Mucosa of stomach (tissue), 1 donor: Measurements from ENCODE around the gene SGPP2.

Experiments
- H3K27me3 ChIP-seq: one replicate; pipeline ENCODE4 v1.7.0; 2013; ENCODE audit warnings: mild to moderate bottlenecking, low read length; ENCODE audit not compliant: control insufficient read depth, insufficient read depth
- H3K36me3 ChIP-seq: one replicate; pipeline ENCODE4 v1.7.0; 2013; ENCODE audit warnings: low read length; ENCODE audit not compliant: control insufficient read depth, insufficient read depth
- H3K4me1 ChIP-seq: one replicate; pipeline ENCODE4 v1.7.0; 2013; ENCODE audit warnings: mild to moderate bottlenecking, low read length; ENCODE audit not compliant: control insufficient read depth, insufficient read depth
- H3K4me3 ChIP-seq: one replicate; pipeline ENCODE4 v1.7.0; 2013; ENCODE audit warnings: low read length
- H3K9ac ChIP-seq: one replicate; pipeline ENCODE4 v1.7.0; 2013; ENCODE audit warnings: mild to moderate bottlenecking, low read length, moderate library complexity
- H3K9me3 ChIP-seq: one replicate; pipeline ENCODE4 v1.7.0; 2013; ENCODE audit warnings: mild to moderate bottlenecking, low read length, moderate library complexity; ENCODE audit not compliant: control insufficient read depth
- donor health status: Pancreatic carcinoma.

SGPP2 gene

DNA sequence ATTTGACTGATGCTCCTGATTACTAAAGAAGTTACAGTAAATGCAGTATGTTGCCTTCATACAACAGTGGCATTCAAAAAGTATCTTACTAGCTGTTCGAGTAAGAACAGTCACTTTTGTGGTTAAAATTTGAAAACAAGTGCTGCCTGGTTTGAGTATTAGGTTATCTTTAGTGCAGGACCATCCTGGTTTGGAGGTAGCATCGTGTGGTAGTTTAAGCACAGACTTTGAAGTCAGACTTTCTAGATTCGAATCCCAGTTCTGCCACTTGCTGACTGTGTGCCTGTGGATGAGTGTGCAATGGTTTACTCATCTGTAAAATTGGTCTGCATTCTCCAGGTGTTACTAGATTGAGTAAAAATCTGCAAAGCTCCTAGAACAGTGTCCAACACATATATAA is 96.8 kb downstream of the SGPP2 start:
- Histone ChIP-seq H3K27me3 (no peaks in the 10 kb centered on the region), H3K36me3 (peaks cover 1% of the 10 kb centered on the region), H3K4me1 (peaks cover 25% of the 10 kb centered on the region), H3K9ac (no peak overlapping the region), H3K9me3 (no peaks in the 10 kb centered on the region), H3K4me3 (no peak overlapping the region)

DNA sequence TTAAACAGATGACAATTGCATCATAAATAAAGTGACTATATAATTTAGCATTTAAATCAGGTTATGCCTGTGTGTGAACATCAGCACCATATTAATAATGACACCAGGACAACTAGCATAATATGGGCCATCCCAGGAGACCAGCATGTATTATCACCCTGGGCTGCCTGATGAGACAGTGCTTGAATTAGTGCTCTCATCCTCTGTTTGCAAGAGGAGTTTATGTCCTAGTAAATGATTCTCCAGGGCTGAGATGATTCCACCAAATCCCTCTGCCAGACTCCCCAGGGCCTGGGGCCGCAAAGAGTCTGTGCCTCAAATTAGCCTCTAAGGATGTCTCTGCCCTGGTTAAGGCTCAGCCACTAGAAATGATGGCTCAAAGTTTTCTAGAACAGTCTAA is 97.7 kb downstream of the SGPP2 start:
- H3K9me3 ChIP-seq: no peaks in the 10 kb centered on the region
- H3K27me3 ChIP-seq: no peaks in the 10 kb centered on the region
- peaks cover 5% of the 10 kb centered on the region for H3K36me3 ChIP-seq
- no peak overlapping the region for H3K4me3 ChIP-seq
- no peak overlapping the region for H3K9ac ChIP-seq
- H3K4me1 ChIP-seq: peaks cover 23% of the 10 kb centered on the region

DNA sequence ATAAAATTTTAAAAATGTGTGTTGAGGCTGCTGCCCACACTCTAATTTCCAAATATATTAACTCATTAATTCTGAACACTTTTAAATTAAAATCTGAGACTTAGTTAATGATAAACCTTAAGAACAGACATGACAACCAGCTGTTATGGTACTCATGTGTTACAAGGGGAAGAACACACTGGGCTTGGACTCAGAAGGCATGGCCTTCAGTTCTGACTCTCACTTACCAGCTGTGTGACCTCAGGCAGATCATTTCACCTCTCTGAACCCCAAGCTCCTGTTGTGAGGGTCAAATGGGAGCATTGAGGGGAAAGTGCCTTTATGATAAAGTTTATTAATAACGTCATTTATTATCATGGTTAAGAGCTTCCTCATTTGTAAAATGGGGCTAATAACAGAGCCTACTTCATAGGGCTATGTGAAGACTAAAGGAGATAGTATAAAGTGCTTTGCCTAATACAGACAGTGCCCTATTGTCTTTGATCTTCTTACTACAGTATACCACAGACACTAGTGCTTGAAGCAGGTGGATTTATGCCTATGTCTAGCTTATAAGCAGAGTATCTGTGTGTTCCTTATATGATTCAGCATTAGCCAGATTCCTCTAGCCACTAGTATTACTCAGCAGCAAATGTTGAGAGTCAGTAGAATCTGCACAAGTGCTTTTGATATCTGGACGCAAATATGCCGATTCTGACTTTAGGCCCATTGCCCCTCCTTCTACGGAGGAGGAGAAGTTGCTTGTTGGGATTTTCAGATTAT is 99.6 kb downstream of the SGPP2 start:
- peaks cover 5% of the 10 kb centered on the region for H3K36me3 ChIP-seq
- no peak overlapping the region for H3K4me3 ChIP-seq

GRCh38 chr2:222525811-222526210 is 101.5 kb downstream of the SGPP2 start:
- Histone ChIP-seq H3K9me3 (no peaks in the 10 kb centered on the region), H3K36me3 (peaks cover 5% of the 10 kb centered on the region), H3K4me3 (no peak overlapping the region), H3K4me1 (no peaks in the 10 kb centered on the region), H3K9ac (no peak overlapping the region), H3K27me3 (no peaks in the 10 kb centered on the region)

More for the DNA sequence above, 99.6 kb downstream of the SGPP2 start:
- H3K9ac ChIP-seq: no peak overlapping the region
- no peaks in the 10 kb centered on the region for H3K27me3 ChIP-seq
- H3K9me3 ChIP-seq: no peaks in the 10 kb centered on the region
- peaks cover 6% of the 10 kb centered on the region for H3K4me1 ChIP-seq

DNA sequence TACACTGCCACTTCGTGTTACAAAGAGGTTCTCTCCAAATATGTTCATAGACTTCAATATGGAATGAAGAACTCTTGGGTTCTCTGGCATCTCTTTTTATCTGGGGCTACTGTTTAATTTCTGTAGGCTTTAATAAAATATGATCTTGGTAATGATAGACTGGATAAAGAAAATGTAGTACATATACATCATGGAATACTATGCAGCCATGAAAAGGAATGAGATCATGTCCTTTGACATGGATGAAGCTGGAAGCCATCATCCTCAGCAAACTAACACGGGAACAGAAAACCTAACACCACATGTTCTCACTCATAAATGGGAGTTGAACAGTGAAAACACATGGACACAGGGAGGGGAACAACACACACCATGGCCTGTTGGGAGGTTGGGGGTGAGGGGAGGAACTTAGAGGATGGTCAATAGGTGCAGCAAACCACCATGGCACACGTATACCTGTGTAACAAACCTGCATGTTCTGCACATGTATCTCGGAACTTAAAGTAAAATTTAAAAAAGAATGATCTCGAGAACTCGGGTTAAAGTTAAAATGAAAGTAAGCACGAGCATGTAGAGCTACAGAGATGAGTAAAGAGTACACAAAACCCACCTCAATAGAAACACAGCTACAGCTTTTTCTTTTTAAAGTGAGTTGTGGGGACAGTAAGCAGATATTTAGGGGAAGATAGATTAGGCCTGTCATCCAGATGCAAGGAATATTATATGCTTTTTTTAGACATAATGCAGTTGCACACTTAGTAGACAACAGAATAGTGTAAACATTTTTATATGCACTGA is 102.3 kb downstream of the SGPP2 start:
- Histone ChIP-seq H3K36me3 (peaks cover 5% of the 10 kb centered on the region), H3K9me3 (no peaks in the 10 kb centered on the region)

GRCh38 chr2:222532315-222532714 is 108.0 kb downstream of the SGPP2 start:
- Histone ChIP-seq H3K4me1 (no peaks in the 10 kb centered on the region), H3K27me3 (no peaks in the 10 kb centered on the region), H3K4me3 (no peak overlapping the region), H3K9ac (no peak overlapping the region), H3K36me3 (no peaks in the 10 kb centered on the region), H3K9me3 (no peaks in the 10 kb centered on the region)

More for the DNA sequence above, 102.3 kb downstream of the SGPP2 start:
- H3K9ac ChIP-seq: no peak overlapping the region
- H3K27me3 ChIP-seq: no peaks in the 10 kb centered on the region
- H3K4me1 ChIP-seq: no peaks in the 10 kb centered on the region
- no peak overlapping the region for H3K4me3 ChIP-seq

DNA sequence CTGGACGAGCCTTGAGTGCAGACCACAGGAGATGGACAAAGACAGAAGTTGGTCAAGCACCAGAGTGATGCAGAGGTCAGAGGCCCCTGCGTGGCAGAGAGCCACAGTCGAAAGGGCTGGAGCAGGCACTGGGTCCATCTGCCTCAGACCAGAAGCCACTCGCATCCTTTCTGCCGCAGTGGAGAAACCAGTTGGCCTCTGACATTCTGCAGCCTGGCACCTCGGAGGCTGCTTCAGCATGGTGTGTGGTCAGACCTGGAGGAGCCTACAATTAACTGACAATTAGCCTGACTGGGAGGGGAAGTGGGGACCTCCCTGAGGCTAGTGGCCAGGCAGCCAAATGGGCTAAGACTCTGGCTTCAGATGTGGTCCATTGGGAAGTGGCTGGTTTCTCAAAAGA is 111.1 kb downstream of the SGPP2 start:
- H3K4me1 ChIP-seq: no peaks in the 10 kb centered on the region
- no peaks in the 10 kb centered on the region for H3K9me3 ChIP-seq
- no peaks in the 10 kb centered on the region for H3K36me3 ChIP-seq
- no peak overlapping the region for H3K4me3 ChIP-seq
- no peak overlapping the region for H3K9ac ChIP-seq
- no peaks in the 10 kb centered on the region for H3K27me3 ChIP-seq

DNA sequence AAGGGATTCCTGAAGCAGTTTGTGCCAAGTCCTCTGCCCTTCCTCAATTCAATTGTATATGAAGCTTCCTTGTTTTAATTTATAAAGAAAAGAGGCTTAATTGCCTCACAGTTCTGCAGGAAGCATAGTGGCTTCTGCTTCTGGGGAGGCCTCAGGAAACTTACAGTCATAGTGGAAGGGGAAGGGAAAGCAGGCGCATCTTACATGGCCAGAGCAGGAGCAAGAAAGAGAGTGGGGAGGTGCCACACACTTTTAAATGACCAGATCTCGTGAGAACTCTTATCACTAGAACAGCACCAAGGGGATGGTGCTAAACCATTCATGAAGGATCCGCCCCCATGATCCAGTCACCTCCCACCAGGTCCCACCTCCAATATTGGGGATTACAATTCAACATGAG is 114.2 kb downstream of the SGPP2 start:
- Histone ChIP-seq H3K4me3 (no peak overlapping the region), H3K9me3 (no peaks in the 10 kb centered on the region), H3K9ac (no peak overlapping the region), H3K27me3 (no peaks in the 10 kb centered on the region), H3K4me1 (no peaks in the 10 kb centered on the region), H3K36me3 (no peaks in the 10 kb centered on the region)

DNA sequence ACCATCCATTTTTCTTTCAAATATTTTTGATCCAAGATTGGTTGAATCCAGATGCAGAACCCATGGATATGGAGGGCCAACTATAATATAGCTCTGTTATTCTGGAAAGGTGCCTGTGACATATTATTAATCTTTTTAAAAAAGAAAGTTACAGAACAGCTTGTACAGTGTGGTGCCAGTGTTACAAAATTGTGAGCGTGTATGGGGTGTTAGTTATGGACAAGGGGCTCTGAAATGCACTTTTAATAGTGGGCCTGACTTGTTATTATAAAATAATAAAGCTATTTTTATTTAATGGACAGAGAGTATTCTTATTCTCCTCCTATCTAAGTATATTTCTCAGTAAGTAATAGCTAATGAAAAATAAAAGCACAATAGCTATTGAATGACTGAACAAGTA is 120.3 kb downstream of the SGPP2 start:
- no peak overlapping the region for H3K4me3 ChIP-seq
- H3K4me1 ChIP-seq: no peaks in the 10 kb centered on the region
- no peaks in the 10 kb centered on the region for H3K27me3 ChIP-seq
- H3K36me3 ChIP-seq: no peaks in the 10 kb centered on the region
- H3K9me3 ChIP-seq: no peaks in the 10 kb centered on the region
- no peak overlapping the region for H3K9ac ChIP-seq

DNA sequence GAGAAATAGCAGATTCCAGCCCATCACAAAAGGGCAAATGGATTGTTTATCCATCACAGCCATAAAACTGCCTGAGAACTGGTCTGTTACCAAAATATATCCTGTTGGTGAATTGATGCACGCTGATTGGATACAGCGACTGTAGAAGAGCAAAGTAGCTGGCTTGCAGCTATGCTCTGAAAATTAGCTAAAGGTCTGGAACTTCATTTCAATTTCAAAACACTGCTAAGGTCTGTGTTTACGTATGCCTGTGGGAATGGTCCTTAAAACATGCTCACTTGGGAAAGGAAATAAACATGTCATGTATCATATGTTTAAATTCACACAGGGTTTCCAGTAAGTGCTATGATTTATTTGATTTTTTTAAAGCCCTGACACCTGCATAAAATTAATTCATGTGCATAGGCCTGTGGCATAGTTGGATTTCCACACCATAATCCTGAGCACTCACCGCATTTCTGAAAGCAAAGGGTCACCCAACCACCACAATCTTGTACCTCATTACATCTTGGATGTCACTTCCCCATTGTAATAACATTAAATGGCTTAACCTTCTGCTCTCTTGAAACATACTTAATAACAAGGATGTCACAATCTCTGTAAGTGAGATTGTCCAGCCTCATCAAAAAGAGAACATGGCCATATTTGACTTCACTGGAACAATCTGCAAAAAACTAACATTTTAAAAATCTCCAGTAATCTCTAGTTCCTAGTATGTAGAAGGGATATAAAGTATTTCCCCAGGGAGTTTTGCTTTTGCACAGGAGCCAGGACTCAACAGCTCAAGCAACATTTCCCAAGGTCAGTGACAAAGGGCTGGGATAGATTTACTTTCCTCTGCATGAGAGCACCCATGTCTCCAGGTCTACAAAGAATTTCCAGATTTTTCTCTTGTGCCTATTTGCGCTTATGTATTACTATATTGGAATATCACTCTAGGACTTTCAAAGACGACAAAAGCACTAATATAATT is 121.8 kb downstream of the SGPP2 start:
- no peak overlapping the region for H3K9ac ChIP-seq
- H3K4me3 ChIP-seq: no peak overlapping the region
- no peaks in the 10 kb centered on the region for H3K9me3 ChIP-seq
- no peaks in the 10 kb centered on the region for H3K27me3 ChIP-seq
- H3K4me1 ChIP-seq: no peaks in the 10 kb centered on the region
- H3K36me3 ChIP-seq: no peaks in the 10 kb centered on the region

DNA sequence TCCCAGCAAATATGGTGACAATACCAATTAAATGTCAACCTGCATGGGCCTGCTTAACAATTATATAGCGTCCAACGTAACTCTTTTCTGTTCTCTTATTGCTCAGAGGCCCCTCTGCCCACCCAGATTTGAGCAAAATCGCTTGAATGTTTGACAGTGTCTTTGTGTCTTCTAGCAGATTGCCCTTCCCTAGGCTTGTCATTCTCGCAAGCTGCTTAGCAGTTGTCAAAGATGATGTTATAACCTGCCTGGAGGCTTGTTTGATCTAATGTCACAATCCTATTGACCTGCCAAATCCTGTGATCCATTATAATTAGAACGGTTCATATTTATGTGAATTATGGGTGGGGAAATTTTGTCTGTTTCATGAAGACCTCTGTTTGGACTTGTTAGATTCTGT is 122.7 kb downstream of the SGPP2 start:
- H3K36me3 ChIP-seq: no peaks in the 10 kb centered on the region
- H3K4me3 ChIP-seq: no peak overlapping the region
- H3K9me3 ChIP-seq: no peaks in the 10 kb centered on the region
- H3K9ac ChIP-seq: no peak overlapping the region
- H3K4me1 ChIP-seq: no peaks in the 10 kb centered on the region
- no peaks in the 10 kb centered on the region for H3K27me3 ChIP-seq
